T-helper 2 cell treated with Interferon-gamma antibody and Interleukin-4, amounts not matched to agents 100 ng/mL and 5 ng/mL, for 36 hours (primary cell): ENCODE data around the gene NPW. TPM values are rescaled to one million over a fixed set of nuclear protein-coding genes. Genes with fewer than 3 reads are reported as not detected.

Experiments used
- intact Hi-C: fragments of 100-400 bp; cut with micrococcal nuclease; formaldehyde crosslinking; loops from one replicate; pipeline ENCODE4 v1.15.1; 2023
- total RNA-seq: library from RNA; stranded (reverse); gene quantifications from 2 replicates; pipeline ENCODE4 v1.2.3, GENCODE V29; 2022

NPW gene
- total RNA-seq, 1 donor from 2014 or later = 0.70 TPM

DNA sequence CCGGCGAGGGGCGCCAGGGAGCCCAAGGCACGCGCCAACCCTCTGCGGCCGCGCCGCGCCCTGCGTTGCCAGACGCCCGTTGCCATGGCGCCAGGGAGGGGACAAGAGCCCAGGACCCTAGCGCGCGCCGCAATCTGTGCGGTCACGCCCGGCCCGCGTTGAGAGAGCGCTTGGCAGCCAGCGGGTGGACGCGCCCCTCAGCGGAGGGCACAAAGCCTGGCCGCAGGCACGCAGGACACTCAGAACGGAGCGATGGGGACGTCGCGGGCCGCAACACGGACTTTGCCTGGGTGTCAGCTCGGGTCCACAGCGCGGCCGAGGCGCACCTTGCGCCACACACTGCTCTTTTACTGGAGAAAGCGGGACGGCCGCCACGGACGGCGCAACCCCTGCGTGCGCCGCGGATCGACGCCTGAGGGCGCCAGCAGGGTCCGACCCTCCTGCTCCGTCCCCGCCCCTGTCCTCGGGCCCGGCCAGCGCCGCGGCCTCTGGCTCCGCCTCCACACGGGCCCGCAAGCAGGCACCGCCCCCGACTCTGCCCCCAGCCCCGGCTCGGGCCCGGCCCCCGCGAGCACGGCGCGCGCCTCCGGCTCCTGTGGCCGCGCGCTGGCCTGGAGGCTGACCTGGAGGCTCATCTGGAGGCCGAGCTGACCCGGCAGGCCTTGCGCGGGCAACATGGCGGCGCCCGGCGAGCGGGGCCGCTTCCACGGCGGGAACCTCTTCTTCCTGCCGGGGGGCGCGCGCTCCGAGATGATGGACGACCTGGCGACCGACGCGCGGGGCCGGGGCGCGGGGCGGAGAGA is 35.8 kb upstream of the NPW start, which contains the start of gene GFER:
TSS of gene GFER (plus strand) at position 650 of the 803 bp plus-strand sequence. CDS start at position 676, 26 bp downstream.
- intact Hi-C loops = loop anchor here (1.0 kb wide), 2 partner anchors 8 to 11 kb away; partner anchors contain the start of gene TBL3

DNA sequence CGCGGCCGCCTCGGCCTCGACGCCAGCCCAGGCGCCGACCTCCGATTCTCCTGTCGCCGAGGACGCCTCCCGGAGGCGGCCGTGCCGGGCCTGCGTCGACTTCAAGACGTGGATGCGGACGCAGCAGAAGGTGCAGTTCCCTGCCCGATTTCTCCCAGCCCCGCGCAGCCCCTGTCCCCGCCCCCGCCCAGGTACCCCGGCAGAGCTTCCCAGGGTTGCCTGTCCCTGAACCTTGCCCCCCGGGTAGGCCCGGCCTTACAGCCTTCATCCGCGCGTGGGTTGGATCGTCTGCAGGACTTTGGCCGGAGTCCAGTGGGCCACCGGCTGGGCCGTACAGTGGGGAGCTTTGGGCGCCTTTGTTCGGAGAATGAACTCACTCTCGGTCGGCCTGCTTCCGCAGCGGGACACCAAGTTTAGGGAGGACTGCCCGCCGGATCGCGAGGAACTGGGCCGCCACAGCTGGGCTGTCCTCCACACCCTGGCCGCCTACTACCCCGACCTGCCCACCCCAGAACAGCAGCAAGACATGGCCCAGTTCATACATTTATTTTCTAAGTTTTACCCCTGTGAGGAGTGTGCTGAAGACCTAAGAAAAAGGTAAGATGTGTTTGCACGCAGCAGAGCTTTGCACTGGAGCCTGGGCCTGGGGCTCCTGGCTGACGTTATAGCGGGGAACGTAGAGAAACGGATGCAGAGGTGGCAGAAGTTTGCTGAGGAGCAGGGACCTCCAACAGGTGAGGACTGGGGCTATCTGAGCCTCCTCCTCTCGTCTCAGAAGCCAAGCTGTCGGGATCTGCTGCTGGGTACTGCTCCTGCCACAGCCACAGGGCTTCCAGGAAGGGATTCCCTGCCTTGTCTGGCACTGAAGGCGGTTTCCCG is 35.0 kb upstream of the NPW start:
- intact Hi-C loops = loop anchor here (1.0 kb wide), 1 partner anchor 12 kb away; the partner anchor contains the start of gene TBL3

DNA sequence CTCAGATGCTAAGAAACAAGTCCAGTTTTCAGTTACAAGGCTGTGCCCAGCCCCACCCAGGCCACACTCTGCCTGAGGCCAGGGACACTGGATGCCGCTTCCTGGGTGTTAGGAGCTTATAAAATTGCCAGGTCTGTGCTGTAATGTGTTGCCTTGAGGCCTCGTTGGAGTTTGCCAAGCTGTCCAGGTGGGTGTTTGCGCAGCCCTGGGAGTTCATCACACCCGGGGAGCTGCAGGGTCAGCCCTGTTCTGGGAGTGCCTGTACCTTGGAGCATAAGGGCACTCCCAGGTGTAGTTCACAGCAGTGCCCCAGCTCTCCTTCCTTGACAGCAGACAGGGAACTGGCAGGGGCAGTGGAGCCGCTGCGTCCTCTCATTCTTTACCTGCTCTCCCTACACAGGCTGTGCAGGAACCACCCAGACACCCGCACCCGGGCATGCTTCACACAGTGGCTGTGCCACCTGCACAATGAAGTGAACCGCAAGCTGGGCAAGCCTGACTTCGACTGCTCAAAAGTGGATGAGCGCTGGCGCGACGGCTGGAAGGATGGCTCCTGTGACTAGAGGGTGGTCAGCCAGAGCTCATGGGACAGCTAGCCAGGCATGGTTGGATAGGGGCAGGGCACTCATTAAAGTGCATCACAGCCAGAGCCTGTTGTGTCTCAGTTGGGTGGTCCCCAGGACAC is 34.0 kb upstream of the NPW start:
- intact Hi-C loops = no loop called here

DNA sequence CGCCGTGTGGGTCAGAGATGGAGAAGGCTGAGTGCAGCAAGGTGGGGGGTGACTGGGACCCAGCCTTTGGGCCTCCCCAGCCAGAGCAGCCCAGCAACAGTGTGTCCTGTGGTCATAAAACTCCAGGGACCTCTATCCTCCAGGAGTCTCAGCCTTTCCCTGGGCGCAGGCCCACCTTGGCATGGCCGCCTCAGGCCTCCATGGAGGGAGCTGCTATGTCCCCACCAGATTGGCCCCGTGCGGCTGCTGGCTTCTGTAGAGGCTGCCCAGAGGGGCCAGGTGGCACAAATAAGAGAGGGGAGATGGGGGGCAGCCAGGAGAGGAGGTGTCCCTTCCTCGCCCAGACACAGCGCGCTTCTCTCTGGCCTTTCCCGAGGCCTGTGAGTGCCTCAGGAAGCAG is 32.4 kb upstream of the NPW start:
- intact Hi-C loops = no loop called here

DNA sequence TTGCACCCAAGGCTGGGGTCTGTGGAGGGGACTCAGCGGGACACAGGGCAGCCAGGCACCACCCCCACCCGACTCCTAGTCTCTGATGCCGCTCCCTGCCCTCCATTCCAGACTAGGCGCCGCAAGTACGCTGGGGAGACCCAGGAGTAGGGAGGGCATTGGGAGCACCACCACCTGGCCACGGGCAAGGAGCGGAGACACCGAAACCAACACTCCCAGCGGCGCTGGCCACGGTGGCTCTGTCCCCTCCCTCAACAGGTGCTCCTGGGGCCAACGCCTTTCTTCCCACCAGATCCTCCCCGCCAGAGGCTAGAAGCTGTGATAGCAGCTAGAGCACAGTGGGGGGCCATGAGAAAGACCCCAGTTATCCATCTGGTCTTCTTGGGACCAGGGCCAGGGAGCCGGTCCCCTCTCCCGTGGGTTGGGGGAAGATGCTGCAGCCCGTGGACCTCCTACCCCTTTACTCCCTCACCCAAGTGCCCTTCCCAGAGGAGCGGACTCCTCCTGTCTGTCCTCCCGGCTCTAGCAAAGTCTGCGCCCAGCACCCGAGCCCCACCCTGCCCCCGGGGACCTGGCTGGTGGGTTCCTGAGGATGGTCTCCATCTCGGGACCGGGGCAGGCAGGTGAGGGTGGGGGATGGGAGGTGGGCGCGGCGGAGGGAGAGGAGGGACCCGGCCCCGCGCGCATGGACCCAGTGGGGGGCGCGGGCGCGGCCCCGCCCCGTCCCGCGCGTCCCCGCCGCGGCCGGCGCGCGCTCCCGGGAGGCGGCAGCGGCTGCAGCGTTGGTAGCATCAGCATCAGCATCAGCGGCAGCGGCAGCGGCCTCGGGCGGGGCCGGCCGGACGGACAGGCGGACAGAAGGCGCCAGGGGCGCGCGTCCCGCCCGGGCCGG is 30.1 kb upstream of the NPW start, which contains the start of gene SYNGR3:
TSS of gene SYNGR3 (plus strand) at position 762 of the 892 bp plus-strand sequence. CDS start 133 bp downstream, outside the sequence.
- intact Hi-C loops = loop anchor here (2.0 to 5.0 kb wide), 2 partner anchors 25 to 763 kb away; partner anchors contain the start of genes RPS2 and SRRM2

DNA sequence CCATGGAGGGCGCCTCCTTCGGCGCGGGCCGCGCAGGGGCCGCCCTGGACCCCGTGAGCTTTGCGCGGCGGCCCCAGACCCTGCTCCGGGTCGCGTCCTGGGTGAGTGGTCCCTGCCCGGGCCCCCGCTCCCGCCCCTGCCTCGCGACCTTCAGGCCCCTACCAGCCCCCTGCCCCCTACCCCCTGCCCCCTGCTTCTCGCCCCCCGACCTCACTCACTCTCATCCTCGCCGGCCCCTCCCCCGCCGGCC is 29.6 kb upstream of the NPW start:
- intact Hi-C loops = loop anchor here (2.0 to 5.0 kb wide), 2 partner anchors 25 to 762 kb away; partner anchors contain the start of genes RPS2 and SRRM2

DNA sequence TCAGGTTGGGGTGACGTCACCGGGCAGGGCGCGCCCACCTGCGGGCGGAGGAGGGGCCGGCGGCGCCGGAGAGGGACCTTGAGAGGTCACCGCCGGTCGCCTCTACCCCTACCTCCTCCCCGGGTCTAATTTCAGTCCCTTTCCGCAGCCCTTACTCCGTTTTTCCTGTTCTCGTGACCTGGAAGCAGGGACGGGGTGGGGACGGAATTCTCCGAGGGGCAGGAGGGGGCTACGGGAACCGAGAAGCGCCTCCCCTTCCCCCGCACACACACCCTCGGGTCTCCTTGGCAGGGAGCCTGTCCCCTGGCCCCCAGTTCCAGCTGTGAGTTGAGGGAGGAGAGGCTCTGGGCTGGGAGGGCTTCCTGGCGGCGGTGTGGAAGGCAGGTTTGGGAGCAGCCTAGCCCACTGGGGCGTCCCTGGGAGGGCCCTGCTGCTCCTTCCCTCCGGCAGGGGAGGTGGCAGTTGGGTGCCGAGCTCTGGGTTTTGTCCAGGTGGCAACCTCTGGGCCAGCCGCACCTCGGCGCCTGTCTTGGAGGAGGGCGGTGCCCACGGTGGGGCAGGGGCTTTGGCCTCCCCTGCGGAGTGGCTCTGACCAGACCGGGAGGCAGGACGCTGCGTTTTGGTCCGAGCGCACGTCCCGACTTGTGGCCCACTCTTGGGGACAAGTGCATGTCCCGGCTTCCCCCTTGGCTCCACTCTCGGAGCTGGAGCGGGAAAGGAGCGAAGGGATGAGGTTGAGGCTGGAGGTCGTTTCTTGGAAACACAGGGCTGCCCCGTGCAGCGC is 29.0 kb upstream of the NPW start:
- intact Hi-C loops = loop anchor here (1.0 to 5.0 kb wide), 3 partner anchors 7 to 762 kb away; partner anchors contain the start of genes RPS2 and SRRM2

DNA sequence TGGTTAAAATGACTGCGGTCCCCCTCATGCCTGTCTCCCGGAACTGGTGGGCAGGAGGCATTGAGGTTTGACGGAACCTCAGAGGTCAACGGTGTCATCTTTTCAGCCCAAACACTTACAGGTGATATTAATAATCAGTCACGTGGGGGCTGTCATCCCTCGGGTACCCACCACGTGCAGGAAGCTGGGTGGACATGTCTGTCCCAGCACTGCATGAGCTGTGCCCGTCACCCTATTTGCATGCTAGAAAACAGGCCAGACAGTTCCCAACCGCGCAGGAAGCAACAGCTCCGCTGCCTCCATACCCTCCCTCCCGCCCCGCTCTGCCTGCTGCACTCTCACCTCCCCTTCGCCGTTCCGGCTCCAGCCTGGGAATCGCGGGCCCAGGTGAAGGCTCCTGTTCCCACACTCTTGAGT is 28.4 kb upstream of the NPW start:
- intact Hi-C loops = loop anchor here (1.0 to 5.0 kb wide), 3 partner anchors 8 to 761 kb away; partner anchors contain the start of genes RPS2 and SRRM2

DNA sequence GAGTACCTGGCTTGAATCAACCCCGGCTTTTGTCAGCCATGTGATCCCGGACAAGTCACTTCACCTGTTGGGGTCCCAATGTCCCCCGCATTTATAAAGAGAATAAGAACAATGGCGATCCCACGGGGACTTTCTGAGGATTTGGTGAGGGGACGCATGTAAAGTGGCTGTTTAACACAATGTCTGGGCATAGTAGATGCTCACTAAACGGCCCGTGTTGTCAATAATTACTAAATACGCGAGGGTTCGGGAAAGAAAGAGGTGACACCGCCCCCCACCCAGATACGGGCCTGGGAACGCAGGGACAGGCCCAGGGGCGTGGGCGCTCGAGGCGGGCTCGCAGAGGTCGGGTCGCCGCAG is 28.0 kb upstream of the NPW start:
- intact Hi-C loops = loop anchor here (1.0 to 5.0 kb wide), 3 partner anchors 8 to 761 kb away; partner anchors contain the start of genes RPS2 and SRRM2

DNA sequence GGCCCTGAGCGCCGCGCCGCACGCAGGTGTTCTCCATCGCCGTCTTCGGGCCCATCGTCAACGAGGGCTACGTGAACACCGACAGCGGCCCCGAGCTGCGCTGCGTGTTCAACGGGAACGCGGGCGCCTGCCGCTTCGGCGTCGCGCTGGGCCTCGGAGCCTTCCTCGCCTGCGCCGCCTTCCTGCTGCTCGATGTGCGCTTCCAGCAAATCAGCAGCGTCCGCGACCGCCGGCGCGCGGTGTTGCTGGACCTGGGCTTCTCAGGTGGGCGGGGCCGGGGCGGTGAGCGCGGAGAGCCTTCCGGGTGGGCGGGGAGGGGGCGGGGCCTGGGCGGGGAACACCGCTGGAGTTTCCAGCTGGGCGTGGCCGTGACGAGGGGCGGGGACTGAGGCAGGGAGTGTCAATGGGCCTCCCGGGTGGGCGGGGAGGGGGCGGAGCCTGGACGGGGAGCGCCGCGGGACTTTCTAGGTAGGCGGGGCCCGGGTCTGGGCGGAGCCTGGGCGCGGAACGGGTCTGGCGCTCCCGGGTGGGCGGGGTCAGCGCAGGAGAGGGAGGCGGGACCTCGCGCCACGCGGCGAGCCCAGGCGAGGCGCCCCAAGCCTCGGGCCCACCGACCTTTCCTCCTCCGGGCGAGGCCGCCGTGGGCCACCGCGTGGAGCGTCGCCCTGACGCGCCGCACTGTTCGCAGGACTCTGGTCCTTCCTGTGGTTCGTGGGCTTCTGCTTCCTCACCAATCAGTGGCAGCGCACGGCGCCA is 27.5 kb upstream of the NPW start:
- intact Hi-C loops = loop anchor here (1.0 to 5.0 kb wide), 3 partner anchors 9 to 760 kb away; partner anchors contain the start of genes RPS2 and SRRM2

DNA sequence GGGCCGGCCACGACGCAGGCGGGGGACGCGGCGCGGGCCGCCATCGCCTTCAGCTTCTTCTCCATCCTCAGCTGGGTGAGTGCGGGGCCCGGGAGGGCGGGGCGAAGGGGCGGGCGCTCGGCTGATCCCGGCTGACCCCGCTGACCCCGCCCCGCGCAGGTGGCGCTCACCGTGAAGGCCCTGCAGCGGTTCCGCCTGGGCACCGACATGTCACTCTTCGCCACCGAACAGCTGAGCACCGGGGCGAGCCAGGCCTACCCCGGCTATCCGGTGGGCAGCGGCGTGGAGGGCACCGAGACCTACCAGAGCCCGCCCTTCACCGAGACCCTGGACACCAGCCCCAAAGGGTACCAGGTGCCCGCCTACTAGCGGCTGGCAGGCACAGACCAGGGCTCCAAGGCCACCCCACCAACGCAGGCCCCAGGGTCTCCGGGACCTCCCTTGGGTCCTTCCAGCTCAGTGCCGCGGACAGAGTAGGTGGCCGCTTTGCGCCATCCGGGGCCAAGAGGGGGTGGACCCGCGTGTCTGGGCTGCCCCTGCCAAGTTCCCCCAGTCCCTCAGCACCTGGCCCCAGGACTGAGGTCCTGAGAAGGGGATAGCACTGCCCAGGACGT is 26.8 kb upstream of the NPW start:
- intact Hi-C loops = loop anchor here (5.0 kb wide), 1 partner anchor 759 kb away; the partner anchor contains the start of gene SRRM2

DNA sequence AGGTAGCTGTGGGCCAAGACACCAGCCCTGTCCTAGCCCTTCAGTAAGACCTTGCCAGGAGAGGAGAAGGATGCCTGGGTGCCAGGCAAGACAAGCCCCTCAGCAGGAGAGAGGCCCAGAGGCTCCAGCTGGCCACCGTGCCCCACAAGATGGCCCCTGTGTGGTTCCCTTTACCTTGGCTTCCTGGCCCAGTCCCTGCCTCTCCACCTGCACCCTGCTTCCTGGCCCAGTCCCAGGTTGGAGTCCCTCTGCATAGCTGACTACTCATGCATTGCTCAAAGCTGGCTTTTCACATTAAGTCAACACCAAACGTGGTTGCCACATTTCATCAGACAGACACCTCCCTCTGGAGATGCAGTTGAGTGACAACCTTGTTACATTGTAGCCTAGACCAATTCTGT is 25.9 kb upstream of the NPW start:
- intact Hi-C loops = loop anchor here (5.0 kb wide), 1 partner anchor 759 kb away; the partner anchor contains the start of gene SRRM2

DNA sequence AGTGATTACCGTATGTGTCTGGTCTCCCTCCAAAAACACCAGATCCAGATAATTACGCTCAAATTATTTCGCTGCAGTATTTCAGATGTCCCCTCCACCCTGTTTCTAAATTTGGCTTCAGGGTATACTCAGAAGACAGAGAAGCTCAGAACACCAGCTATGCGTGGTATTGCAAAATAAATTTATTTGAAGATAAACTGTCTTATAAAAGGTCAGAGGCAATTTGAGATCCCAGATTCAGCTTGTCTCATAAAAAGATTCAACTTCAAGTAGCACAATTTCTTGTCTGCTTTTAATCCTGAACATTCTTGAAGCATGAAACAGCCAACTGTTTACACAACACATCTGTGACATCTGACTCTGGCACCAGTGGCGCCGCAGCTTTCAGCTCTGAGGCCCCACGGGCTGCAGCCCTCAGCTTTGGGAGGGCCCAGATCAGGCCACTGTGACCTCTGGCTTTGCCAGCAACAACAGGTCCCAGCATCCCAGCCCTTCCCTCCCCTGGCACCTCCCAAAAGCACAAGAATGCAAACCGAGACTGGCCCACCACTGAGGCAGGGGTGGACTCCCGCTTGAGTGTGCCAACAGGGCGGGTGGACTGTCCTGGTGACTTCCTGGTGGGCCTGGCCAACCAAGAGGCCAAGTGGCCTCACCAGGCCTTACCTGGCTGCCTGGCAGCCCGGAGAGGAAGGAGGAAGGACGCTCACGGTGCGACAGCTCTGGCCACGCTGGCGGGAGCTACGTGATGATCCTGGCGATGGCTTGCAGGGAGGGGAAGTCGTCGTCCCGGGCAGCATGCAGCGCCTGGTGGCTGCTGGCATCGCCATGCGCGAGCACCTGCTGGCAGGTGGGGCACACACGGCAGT is 21.9 kb upstream of the NPW start:
- intact Hi-C loops = no loop called here

DNA sequence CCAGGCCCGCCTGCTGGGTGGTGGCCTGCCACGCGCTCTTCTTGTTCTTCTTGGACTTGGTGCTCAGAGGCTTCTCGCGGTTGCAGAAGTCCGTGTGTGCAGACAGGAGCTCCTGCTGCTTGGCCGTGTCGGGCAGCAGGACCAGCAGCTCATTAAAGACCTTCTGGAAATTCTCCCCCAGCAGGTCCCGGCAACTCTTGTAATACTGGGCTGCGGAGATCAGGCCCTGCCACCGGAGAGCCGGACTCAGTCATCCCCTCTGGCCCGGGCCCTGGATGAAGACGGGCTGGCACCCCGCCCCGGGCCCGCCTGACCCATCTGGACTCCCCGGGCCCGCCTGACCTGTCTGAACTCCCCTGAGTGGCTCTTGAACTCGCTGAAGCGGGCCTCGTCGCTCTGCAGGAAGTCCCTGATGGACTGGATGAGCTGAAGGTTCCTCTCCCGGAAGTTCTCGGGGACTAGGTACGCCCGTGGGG is 21.2 kb upstream of the NPW start:
- intact Hi-C loops = no loop called here

DNA sequence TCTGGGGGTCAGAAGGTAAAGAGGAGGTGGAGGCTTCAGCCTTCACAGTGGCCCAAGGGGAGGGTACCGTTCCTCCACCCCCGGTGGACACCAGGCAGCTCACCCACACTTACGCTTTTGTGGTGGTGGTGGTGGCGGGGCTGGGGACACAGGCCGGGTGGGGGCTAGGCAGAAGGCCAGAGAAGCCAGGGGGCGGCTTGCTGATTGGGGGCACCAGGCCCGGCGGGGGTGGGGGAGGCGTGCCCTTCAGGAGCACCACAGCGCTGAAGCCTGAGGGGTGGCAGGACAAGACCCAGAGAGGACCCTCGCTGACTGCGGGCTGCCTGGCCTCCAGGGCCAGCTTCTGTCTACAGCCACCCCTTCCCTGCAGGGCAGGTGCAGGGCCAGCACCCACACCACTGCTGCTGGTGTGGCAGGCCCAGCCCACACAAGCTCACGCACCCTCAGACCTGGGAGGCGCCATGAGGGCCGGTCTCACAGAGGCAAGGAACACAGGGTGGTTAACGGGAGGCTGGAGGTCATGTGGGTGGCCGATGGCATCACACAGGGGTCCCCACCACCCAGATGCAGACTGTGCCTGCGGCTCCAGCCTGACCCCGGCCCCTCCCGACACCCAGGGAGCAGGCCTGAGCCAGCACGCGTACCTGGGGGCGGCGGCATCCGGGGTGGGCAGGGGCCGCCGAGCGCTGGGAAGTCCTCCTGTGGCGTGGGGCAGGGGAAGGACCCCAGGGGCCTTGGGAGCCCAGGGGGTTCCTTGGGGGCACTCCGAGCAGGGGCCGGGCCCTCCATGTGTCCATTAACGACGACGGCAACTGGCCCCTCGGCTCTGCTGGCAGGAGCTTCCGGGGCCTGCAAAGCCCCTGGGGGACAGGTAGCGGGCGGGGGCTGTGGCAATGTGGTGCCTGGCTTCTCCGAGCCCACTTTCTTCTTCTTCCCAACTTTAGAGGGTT is 20.5 kb upstream of the NPW start:
- intact Hi-C loops = no loop called here
